ENCODE measurements around the gene CABCOCO1. TPM values are rescaled to one million over a fixed set of nuclear protein-coding genes. Genes with fewer than 3 reads are reported as not detected.

CABCOCO1 gene
- total RNA-seq, 2 experiments from 2014 or later = not detected

DNA sequence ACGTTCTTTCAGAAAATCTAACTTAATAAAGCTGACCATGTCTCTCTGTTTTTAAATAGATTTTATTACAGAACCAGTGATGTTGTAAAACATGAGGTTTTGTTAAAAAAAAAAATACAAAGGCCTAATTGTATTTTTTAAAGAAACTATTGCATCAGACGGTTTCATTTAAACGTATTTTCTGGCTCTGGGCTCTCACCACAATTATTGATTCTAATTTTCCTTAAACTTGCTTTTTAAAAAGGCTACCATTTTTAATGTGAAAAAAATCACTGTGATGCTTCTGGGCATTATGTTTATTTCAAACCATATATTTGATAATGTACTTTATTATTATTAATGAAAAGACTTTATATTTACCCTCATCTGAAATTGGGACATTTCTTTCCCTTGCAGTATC lies 94.3 kb downstream of the CABCOCO1 start:
- Mint-ChIP-seq H3K9me3 (no peaks in the 10 kb centered on the region), H3K4me1 (ENCODE audit: low read depth) (peaks cover 15% of the 10 kb centered on the region), H3K27ac (no peak overlapping the region), H3K27me3 (no peaks in the 10 kb centered on the region), H3K36me3 (ENCODE audit: low read depth) (no peaks in the 10 kb centered on the region), H3K4me3 (no peak overlapping the region)
- TF ChIP-seq, protein P1, sequence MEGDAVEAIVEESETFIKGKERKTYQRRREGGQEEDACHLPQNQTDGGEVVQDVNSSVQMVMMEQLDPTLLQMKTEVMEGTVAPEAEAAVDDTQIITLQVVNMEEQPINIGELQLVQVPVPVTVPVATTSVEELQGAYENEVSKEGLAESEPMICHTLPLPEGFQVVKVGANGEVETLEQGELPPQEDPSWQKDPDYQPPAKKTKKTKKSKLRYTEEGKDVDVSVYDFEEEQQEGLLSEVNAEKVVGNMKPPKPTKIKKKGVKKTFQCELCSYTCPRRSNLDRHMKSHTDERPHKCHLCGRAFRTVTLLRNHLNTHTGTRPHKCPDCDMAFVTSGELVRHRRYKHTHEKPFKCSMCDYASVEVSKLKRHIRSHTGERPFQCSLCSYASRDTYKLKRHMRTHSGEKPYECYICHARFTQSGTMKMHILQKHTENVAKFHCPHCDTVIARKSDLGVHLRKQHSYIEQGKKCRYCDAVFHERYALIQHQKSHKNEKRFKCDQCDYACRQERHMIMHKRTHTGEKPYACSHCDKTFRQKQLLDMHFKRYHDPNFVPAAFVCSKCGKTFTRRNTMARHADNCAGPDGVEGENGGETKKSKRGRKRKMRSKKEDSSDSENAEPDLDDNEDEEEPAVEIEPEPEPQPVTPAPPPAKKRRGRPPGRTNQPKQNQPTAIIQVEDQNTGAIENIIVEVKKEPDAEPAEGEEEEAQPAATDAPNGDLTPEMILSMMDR (IDR thresholded peaks at IDR 0.05) = no peak
- DNase-seq (no peak), ATAC-seq (no peak)
- intact Hi-C loops (cut with micrococcal nuclease) = no loop called here
- CTCF ChIA-PET = no interaction called here
- POLR2A ChIA-PET = interaction anchor here (0.8 kb wide), 1 partner anchor 110 kb away, joined by 3 read pairs; no protein-coding TSS in a partner anchor

DNA sequence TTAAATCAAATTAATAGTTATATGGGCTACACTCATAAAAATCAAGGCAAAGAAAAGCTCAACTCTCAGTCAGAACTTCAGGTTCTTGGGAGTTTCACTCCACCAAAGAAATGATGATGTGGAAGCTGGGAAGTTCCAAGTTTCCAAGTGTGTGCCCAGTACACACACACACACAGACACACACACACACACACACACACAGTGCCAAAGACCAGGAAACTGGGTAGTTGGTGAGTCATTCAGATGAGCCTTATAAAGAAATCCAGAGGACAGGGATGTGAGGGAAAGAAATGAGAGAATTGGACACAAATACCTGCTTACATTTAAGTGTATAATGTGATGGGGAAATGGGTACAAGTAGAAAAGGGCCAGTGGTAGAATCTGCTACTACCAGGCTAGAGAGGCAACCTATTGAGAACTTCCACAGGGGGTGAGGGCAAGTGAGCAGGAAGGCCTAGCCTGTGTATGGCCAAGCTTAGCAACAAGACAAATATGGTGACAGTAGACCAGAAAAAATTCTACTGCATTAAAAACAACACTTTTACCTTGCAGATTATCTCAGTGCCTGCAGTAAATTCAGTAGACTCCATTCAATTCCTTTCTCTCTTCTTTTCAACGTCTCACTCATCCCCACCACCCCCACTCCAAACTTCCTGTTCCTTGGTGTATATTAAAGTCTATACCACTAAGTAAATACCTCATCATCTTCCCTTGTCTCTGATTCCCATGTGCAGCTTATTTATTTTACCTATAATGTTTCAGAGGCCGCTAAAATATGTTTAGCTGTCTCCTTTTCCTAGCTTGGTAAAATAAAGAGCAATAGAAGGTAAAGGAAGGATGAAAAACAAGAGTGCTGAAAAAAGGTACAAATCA lies 95.0 kb downstream of the CABCOCO1 start:
- Mint-ChIP-seq H3K4me3 (no peak overlapping the region), H3K27me3 (no peaks in the 10 kb centered on the region), H3K27ac (no peak overlapping the region), H3K4me1 (ENCODE audit: low read depth) (peaks cover 8% of the 10 kb centered on the region), H3K36me3 (ENCODE audit: low read depth) (no peaks in the 10 kb centered on the region), H3K9me3 (no peaks in the 10 kb centered on the region)
- ATAC-seq (no peak), DNase-seq (no peak)
- TF ChIP-seq, protein P1 (IDR thresholded peaks at IDR 0.05) = no peak
- ChIA-PET CTCF (no interaction called here), POLR2A (no interaction called here)
- intact Hi-C loops (cut with micrococcal nuclease) = no loop called here

DNA sequence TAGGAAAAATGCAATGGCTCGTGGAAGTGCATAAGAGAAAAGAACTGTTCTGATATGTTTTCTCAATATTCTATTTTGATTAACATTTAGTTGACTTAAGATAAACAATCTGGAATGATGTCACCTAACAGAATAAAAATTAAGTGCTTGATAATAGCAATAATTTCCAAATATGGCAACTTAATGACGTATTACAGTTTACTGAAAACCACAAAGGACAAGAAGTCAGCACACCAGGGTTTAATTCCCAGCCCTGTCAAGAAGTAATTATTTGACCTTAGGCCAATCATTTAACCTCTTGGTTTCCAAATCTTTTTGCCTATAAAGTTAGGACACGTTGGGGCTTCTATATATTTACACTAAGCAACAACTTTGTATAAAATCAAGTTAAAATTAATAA lies 95.7 kb downstream of the CABCOCO1 start:
- Mint-ChIP-seq H3K27me3 (no peaks in the 10 kb centered on the region), H3K4me3 (no peak overlapping the region), H3K4me1 (ENCODE audit: low read depth) (peaks cover 5% of the 10 kb centered on the region), H3K27ac (no peak overlapping the region), H3K36me3 (ENCODE audit: low read depth) (no peaks in the 10 kb centered on the region), H3K9me3 (no peaks in the 10 kb centered on the region)
- ChIA-PET CTCF (no interaction called here), POLR2A (interaction anchor here (0.6 kb wide), 1 partner anchor 9 kb away, joined by 3 read pairs; no protein-coding TSS in a partner anchor)
- DNase-seq (no peak), ATAC-seq (no peak)
- intact Hi-C loops (cut with micrococcal nuclease) = no loop called here
- TF ChIP-seq, protein P1 (IDR thresholded peaks at IDR 0.05) = no peak

DNA sequence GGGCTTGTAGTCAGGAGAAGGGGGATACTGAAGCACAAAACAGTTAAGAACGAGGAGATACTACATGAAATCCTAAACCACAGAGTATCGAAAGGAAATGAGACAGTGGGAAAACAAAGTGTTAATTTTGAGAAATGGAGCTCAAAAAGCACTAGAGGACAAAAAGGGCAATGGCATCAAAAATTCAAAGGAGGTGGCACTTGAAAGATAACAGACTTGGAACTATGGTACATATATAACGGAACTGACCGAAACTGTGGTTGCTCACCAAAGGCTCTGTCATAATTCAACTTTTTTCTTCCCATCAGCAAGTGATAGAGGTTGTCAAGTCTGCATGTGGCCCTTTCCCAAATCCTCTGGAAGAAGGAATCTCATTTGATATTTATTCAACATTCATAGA lies 97.0 kb downstream of the CABCOCO1 start:
- Mint-ChIP-seq H3K4me3 (no peak overlapping the region), H3K36me3 (ENCODE audit: low read depth) (no peaks in the 10 kb centered on the region), H3K4me1 (ENCODE audit: low read depth) (peaks cover 7% of the 10 kb centered on the region), H3K9me3 (no peaks in the 10 kb centered on the region), H3K27ac (no peak overlapping the region), H3K27me3 (no peaks in the 10 kb centered on the region)
- POLR2A ChIA-PET = no interaction called here
- CTCF ChIA-PET = interaction anchor here (0.9 kb wide), 1 partner anchor 50 kb away, joined by 3 read pairs; no protein-coding TSS in a partner anchor
- TF ChIP-seq, protein P1 (IDR thresholded peaks at IDR 0.05) = no peak
- DNase-seq (no peak), ATAC-seq (no peak)
- intact Hi-C loops (cut with micrococcal nuclease) = no loop called here

Data from activated CD8-positive, alpha-beta T cell treated with anti-CD3 and anti-CD28 coated beads for 36 hours (primary cell).